Activated CD8-positive, alpha-beta memory T cell treated with anti-CD3 and anti-CD28 coated beads, Interleukin-2, amount 50 U/mL, for 1 hour (primary cell): ENCODE measurements around the gene ADAMTSL3.

Experiments
- DNase-seq: peaks from one replicate; pipeline ENCODE4 v3.0.0-alpha.2; 2020; ENCODE audit errors: extremely low read depth

Gene ADAMTSL3

GRCh38 chr15:83886321-83886720 is 232.4 kb downstream of the ADAMTSL3 start:
- no peak for DNase-seq

- no peak for DNase-seq
Observed at GRCh38 chr15:83887404-83887803, 233.5 kb downstream of the ADAMTSL3 start.

GRCh38 chr15:83887961-83888360 is 234.0 kb downstream of the ADAMTSL3 start:
- DNase-seq, result no peak

GRCh38 chr15:83889995-83890394 is 236.1 kb downstream of the ADAMTSL3 start:
- DNase-seq, result no peak

- no peak for DNase-seq
Observed at GRCh38 chr15:83890587-83890986, 236.7 kb downstream of the ADAMTSL3 start.

GRCh38 chr15:83892498-83892897 is 238.6 kb downstream of the ADAMTSL3 start:
- no peak for DNase-seq

- no peak for DNase-seq
Observed at GRCh38 chr15:83893308-83893707, 239.4 kb downstream of the ADAMTSL3 start.

- DNase-seq, result no peak
Observed at GRCh38 chr15:83897037-83897436, 243.1 kb downstream of the ADAMTSL3 start.

- no peak for DNase-seq
Observed at GRCh38 chr15:83898361-83898760, 244.4 kb downstream of the ADAMTSL3 start.

- DNase-seq, result no peak
Observed at GRCh38 chr15:83899670-83900069, 245.7 kb downstream of the ADAMTSL3 start.

- DNase-seq, result no peak
Observed at GRCh38 chr15:83904107-83905040, 250.5 kb downstream of the ADAMTSL3 start.

GRCh38 chr15:83905556-83906273 is 251.8 kb downstream of the ADAMTSL3 start:
- DNase-seq, result no peak

- no peak for DNase-seq
Observed at GRCh38 chr15:83911345-83911744, 257.4 kb downstream of the ADAMTSL3 start.

GRCh38 chr15:83912343-83912742 is 258.4 kb downstream of the ADAMTSL3 start:
- no peak for DNase-seq

- DNase-seq, result no peak
Observed at GRCh38 chr15:83913034-83913632, 259.2 kb downstream of the ADAMTSL3 start.

- no peak for DNase-seq
Observed at GRCh38 chr15:83914906-83915305, 261.0 kb downstream of the ADAMTSL3 start.

GRCh38 chr15:83917432-83917831 is 263.5 kb downstream of the ADAMTSL3 start:
- no peak for DNase-seq

GRCh38 chr15:83918011-83918410 is 264.1 kb downstream of the ADAMTSL3 start:
- no peak for DNase-seq

GRCh38 chr15:83919319-83919830 is 265.5 kb downstream of the ADAMTSL3 start:
- no peak for DNase-seq

GRCh38 chr15:83919978-83920510 is 266.1 kb downstream of the ADAMTSL3 start:
- DNase-seq, result no peak

GRCh38 chr15:83922649-83923294 is 268.8 kb downstream of the ADAMTSL3 start:
- DNase-seq, result no peak
